Measurements from ENCODE around the gene A2ML1.
"Not testable (repeated sequence)": the region's sequence is repeated elsewhere in the genome, so short reads cannot be mapped to it uniquely, and the experiment has no call there.

The A2ML1 gene

DNA sequence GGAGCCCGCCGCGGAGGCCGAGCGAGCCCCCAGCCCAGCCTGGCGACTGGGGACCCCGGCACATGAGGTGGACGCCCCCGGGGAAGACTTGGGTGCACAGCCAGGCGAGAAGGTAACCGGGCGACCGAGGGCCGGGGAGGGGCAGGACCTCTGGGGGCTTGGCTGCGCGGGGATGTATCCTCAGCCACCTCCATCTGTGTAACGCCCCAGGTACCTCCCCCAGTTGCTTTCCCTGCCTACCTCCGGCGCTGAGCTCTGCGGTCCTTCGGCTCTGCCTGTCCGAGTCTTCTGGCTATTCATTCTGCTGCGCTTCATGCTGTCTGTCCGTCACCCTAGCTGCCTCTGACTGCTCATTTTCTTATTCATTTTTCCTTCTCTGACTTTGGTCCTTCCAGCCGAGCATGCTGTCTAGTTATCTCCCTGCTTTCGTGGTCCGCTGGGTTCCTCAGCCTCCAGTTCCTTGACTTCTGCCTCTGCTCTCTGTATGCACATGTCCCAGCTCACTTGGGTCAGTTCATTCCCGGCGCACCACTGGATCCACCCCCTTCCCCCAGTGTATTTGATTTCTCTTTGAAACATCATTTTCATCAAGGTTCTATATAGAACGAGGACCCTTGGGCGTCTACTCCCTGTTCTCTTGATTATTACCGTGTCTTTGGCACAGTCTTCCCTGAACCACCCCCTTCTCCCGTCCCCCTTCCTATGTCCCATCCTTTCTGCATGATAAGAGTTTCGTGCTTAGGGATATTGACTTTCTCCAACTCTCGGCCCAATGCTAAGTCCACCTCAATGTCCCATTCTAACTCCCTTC is 92.5 kb downstream of the A2ML1 start:
- peaks cover 1% of the 10 kb centered on the region; the same call in 1 of the 2 replicates for H3K4me1 ChIP-seq (ENCODE audit: control insufficient read depth, insufficient read depth, low read length)
- H3K4me3 ChIP-seq (ENCODE audit: low read length): peak overlapping the region; percentile 80
- DNase-seq (ENCODE audit: low read depth, low spot score): no peak
- H3K27me3 ChIP-seq (ENCODE audit: control insufficient read depth, insufficient read depth, low read length): no peaks in the 10 kb centered on the region
- peaks cover 16% of the 10 kb centered on the region; the same call in 1 of the 2 replicates for H3K36me3 ChIP-seq (ENCODE audit: control insufficient read depth, insufficient read depth, low read length)
- no peaks in the 10 kb centered on the region for H3K9me3 ChIP-seq (ENCODE audit: control insufficient read depth, insufficient read depth, low read length)
- no CpG with 5 or more reads among the region's 35 CpGs for WGBS (ENCODE audit: insufficient coverage, insufficient read length)
- peak overlapping the region; percentile 93 for H3K27ac ChIP-seq (ENCODE audit: low read length)

DNA sequence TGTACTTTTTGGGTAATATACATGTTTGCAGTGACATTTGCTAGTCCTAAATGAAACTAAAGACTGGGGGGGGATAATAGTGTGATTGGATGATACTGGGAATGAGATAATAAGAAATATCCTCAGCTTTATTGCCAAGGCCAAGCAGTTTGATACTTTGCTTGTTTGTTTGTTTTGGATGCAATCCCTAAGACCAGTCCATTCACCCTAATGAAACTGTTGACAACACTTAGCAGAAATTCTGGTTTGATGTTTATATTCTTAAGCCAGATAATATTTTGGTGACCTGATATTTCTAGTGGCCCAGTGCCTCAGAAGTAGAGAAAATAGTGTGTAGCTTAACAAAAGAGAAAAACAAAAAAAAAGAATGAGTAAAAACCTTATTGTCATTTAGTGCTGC is 93.7 kb downstream of the A2ML1 start:
- no peaks in the 10 kb centered on the region for H3K27me3 ChIP-seq (ENCODE audit: control insufficient read depth, insufficient read depth, low read length)
- DNase-seq (ENCODE audit: low read depth, low spot score): no peak
- H3K4me3 ChIP-seq (ENCODE audit: low read length): peak overlapping the region; percentile 80; the same call in 1 of the 2 replicates
- peaks cover 1% of the 10 kb centered on the region; the same call in 1 of the 2 replicates for H3K4me1 ChIP-seq (ENCODE audit: control insufficient read depth, insufficient read depth, low read length)
- H3K27ac ChIP-seq (ENCODE audit: low read length): no peak overlapping the region
- H3K36me3 ChIP-seq (ENCODE audit: control insufficient read depth, insufficient read depth, low read length): peaks cover 25% of the 10 kb centered on the region
- H3K9me3 ChIP-seq (ENCODE audit: control insufficient read depth, insufficient read depth, low read length): no peaks in the 10 kb centered on the region

DNA sequence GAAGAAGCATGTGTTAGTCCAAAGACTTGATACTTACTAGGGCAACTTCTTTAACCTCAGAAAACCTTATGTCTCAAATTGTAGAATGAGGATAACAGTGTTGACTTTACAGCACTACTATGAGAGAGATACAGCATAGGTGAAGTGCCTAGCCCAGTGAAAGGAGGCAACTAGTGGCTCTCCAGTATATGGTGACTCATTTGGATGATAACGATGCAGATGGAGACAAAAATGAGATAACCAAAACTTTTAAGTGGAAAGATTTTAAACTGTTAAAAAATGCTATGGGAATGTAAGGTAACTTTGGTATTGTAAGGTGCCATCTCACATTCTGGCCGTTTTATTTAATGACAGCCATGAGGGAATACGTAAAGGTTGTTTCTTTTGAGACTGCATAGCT is 94.6 kb downstream of the A2ML1 start:
- Histone ChIP-seq H3K9me3 (ENCODE audit: control insufficient read depth, insufficient read depth, low read length) (no peaks in the 10 kb centered on the region), H3K4me3 (ENCODE audit: low read length) (peak overlapping the region; percentile 80; the same call in 1 of the 2 replicates), H3K27ac (ENCODE audit: low read length) (no peak overlapping the region), H3K36me3 (ENCODE audit: control insufficient read depth, insufficient read depth, low read length) (peaks cover 30% of the 10 kb centered on the region), H3K27me3 (ENCODE audit: control insufficient read depth, insufficient read depth, low read length) (no peaks in the 10 kb centered on the region), H3K4me1 (ENCODE audit: control insufficient read depth, insufficient read depth, low read length) (no peaks in the 10 kb centered on the region)
- DNase-seq (ENCODE audit: low read depth, low spot score): no peak
- no CpG with 5 or more reads among the region's 3 CpGs for WGBS (ENCODE audit: insufficient coverage, insufficient read length)

DNA sequence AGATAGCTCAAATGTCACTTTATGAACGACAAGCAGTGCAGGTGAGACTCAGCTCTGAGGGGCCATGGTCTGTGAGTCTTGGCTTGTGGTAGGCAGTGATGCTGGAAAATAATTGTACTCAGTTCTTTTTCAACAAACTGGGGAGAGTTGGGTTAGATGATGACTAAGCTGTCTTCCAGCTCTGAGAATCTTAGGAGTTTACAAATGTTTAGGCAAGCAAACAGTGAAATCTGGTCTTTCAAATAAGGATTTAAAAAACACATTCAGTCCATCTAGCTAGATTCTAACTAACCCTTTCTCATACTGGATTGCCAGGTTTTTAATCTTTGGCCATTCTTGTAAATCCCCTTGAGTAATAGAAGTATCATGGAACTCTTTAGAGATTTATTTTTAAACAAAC is 95.3 kb downstream of the A2ML1 start:
- Histone ChIP-seq H3K27ac (ENCODE audit: low read length) (no peak overlapping the region), H3K9me3 (ENCODE audit: control insufficient read depth, insufficient read depth, low read length) (no peaks in the 10 kb centered on the region), H3K27me3 (ENCODE audit: control insufficient read depth, insufficient read depth, low read length) (no peaks in the 10 kb centered on the region), H3K36me3 (ENCODE audit: control insufficient read depth, insufficient read depth, low read length) (peaks cover 35% of the 10 kb centered on the region), H3K4me3 (ENCODE audit: low read length) (no peak overlapping the region), H3K4me1 (ENCODE audit: control insufficient read depth, insufficient read depth, low read length) (no peaks in the 10 kb centered on the region)
- WGBS (ENCODE audit: insufficient coverage, insufficient read length): no CpG with 5 or more reads among the region's 1 CpG
- no peak for DNase-seq (ENCODE audit: low read depth, low spot score)

DNA sequence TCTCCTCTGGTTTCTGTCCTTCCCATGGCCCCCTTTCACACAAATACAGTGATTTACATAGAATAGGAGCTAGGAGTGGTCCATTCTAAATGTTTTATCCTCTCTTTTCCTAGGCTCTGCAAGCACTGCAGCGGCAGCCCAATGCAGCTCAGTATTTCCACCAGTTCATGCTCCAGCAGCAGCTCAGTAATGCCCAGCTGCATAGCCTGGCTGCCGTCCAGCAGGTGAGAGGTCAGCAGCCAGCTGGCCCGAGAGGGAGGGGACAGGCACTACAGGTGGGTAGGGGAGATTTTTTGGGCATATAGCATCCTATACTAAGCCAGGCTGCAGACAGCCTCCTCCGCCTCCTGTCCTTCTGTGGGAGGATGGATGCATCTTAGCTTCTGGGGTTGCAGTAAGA is 97.2 kb downstream of the A2ML1 start:
- not testable (repeated sequence) for H3K9me3 ChIP-seq (ENCODE audit: control insufficient read depth, insufficient read depth, low read length); H3K27me3 ChIP-seq (ENCODE audit: control insufficient read depth, insufficient read depth, low read length); H3K27ac ChIP-seq (ENCODE audit: low read length); DNase-seq (ENCODE audit: low read depth, low spot score); H3K4me3 ChIP-seq (ENCODE audit: low read length); H3K4me1 ChIP-seq (ENCODE audit: control insufficient read depth, insufficient read depth, low read length)
- WGBS (ENCODE audit: insufficient coverage, insufficient read length): no CpG with 5 or more reads among the region's 4 CpGs
- H3K36me3 ChIP-seq (ENCODE audit: control insufficient read depth, insufficient read depth, low read length): peaks cover 43% of the 10 kb centered on the region

DNA sequence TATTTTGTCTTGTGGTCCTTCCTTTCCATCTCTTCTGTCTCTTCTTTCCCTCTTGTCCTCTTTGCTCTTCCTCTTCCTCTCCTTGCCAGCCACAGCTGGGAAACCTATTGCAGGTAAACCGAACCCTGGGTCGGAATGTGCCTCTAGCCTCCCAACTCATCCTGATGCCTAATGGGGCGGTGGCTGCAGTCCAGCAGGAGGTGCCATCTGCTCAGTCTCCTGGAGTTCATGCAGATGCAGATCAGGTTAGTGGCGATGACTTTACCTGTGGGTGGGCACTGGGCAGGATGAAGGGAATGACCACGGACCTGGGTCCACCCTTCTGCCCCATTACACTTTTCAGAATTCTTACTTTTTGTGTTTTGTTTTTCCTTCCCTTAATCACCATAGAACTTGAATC is 100.1 kb downstream of the A2ML1 start:
- Histone ChIP-seq H3K9me3 (ENCODE audit: control insufficient read depth, insufficient read depth, low read length) (no peaks in the 10 kb centered on the region), H3K4me3 (ENCODE audit: low read length) (no peak overlapping the region), H3K27me3 (ENCODE audit: control insufficient read depth, insufficient read depth, low read length) (no peaks in the 10 kb centered on the region), H3K27ac (ENCODE audit: low read length) (no peak overlapping the region), H3K4me1 (ENCODE audit: control insufficient read depth, insufficient read depth, low read length) (no peaks in the 10 kb centered on the region), H3K36me3 (ENCODE audit: control insufficient read depth, insufficient read depth, low read length) (peaks cover 54% of the 10 kb centered on the region)
- no peak for DNase-seq (ENCODE audit: low read depth, low spot score)
- whole genome bisulfite sequencing (ENCODE audit: insufficient coverage, insufficient read length): no CpG with 5 or more reads among the region's 5 CpGs
